DND-41 (cell line): ENCODE results near the gene ERO1B.

Experiments
- ATAC-seq: fragments of 200-7000 bp; cut with Tn5 transposase; 3 replicates; pipeline ENCODE4 v1.9.1; 2021; ENCODE audit warnings: low read depth; ENCODE audit not compliant: insufficient read depth
- DNase-seq: peaks from one replicate; pipeline ENCODE4 v3.0.0-alpha.2; 2020
- H2AFZ ChIP-seq: 2 replicates; pipeline ENCODE4 v1.6.0; 2012; ENCODE audit warnings: low read depth, low read length
- H3K27ac ChIP-seq: 2 replicates; pipeline ENCODE4 v1.5.1; 2012; ENCODE audit warnings: low read length, inconsistent platforms
- H3K27me3 ChIP-seq: fragments of 200-600 bp; sonication (generic); 2 replicates; pipeline ENCODE4 v1.6.0; 2012; ENCODE audit warnings: low read length, mild to moderate bottlenecking, inconsistent platforms; ENCODE audit not compliant: insufficient read depth, poor library complexity
- H3K36me3 ChIP-seq: 2 replicates; pipeline ENCODE4 v1.5.1; 2012; ENCODE audit warnings: low read length, inconsistent platforms; ENCODE audit not compliant: insufficient read depth
- H3K4me1 ChIP-seq: 2 replicates; pipeline ENCODE4 v1.5.1; 2012; ENCODE audit warnings: mild to moderate bottlenecking, low read length; ENCODE audit not compliant: insufficient read depth
- H3K4me2 ChIP-seq: 2 replicates; pipeline ENCODE4 v1.6.0; 2012; ENCODE audit warnings: mild to moderate bottlenecking, moderate library complexity, low read length, inconsistent platforms; ENCODE audit not compliant: insufficient read depth
- H3K4me3 ChIP-seq, 2 experiments: fragments of 200-600 bp in 1 of 2; shearing (Covaris generic) in 1 of 2; 2 replicates each; pipeline ENCODE4 v1.5.1; 2012 to 2016; ENCODE audit warnings: inconsistent platforms in 2 of 2, low read length in 2 of 2, mild to moderate bottlenecking in 2 of 2, low read depth in 1 of 2, moderate library complexity in 1 of 2
- H3K79me2 ChIP-seq: 2 replicates; pipeline ENCODE4 v1.6.0; 2012; ENCODE audit warnings: low read length, inconsistent platforms; ENCODE audit not compliant: insufficient read depth
- H3K9ac ChIP-seq: 2 replicates; pipeline ENCODE4 v1.6.0; 2012; ENCODE audit warnings: low read depth, mild to moderate bottlenecking, inconsistent platforms, low read length, moderate library complexity
- H3K9me3 ChIP-seq: 2 replicates; pipeline ENCODE4 v1.5.1; 2012; ENCODE audit warnings: low read length, moderate library complexity, mild to moderate bottlenecking, inconsistent platforms; ENCODE audit not compliant: insufficient read depth, severe bottlenecking
- H4K20me1 ChIP-seq: 2 replicates; pipeline ENCODE4 v1.6.0; 2012; ENCODE audit warnings: low read length; ENCODE audit not compliant: insufficient read depth
- EZH2 ChIP-seq: IDR thresholded peaks from 3 replicates; pipeline ENCODE4 v1.6.1; 2012; ENCODE audit warnings: borderline replicate concordance, low read depth, mild to moderate bottlenecking, moderate library complexity, low read length, inconsistent platforms; ENCODE audit not compliant: severe bottlenecking
- TF ChIP-seq, protein P1 (sequence below): IDR thresholded peaks from 2 replicates; pipeline ENCODE4 v1.5.1; 2012; ENCODE audit warnings: borderline replicate concordance, low read length, moderate library complexity, mild to moderate bottlenecking; ENCODE audit not compliant: poor library complexity, severe bottlenecking; ENCODE audit errors: extremely low read depth

Gene ERO1B

DNA sequence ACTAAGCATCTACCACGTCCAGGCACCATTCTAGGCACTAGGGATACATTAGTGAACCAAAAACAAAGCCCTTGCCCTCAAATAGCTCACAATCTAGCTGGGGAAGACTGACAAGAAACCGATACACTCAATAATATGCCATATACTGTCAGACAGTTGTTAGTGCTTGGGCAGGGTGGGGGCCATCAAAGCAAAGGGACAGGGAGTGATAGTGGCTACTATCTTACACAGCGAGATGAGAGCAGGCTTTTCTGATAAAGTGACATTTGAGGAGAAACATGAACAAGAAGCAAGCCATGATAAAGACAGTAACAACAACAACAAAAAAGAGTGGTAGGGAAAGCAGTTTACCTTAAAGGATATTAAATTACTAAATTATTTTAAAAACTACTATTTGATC, 41.1 kb downstream of the ERO1B start:
- Histone ChIP-seq H3K9ac (no peak overlapping the region), H3K4me1 (no peaks in the 10 kb centered on the region), H3K4me2 (no peak overlapping the region), H3K27ac (no peak overlapping the region), H2AFZ (no peak overlapping the region), H3K79me2 (no peaks in the 10 kb centered on the region), H3K9me3 (no peaks in the 10 kb centered on the region), H3K36me3 (no peaks in the 10 kb centered on the region), H4K20me1 (no peaks in the 10 kb centered on the region), H3K4me3 (no peak overlapping the region), H3K27me3 (no peaks in the 10 kb centered on the region)
- ATAC-seq (no peak), DNase-seq (no peak)
- TF ChIP-seq, protein P1, sequence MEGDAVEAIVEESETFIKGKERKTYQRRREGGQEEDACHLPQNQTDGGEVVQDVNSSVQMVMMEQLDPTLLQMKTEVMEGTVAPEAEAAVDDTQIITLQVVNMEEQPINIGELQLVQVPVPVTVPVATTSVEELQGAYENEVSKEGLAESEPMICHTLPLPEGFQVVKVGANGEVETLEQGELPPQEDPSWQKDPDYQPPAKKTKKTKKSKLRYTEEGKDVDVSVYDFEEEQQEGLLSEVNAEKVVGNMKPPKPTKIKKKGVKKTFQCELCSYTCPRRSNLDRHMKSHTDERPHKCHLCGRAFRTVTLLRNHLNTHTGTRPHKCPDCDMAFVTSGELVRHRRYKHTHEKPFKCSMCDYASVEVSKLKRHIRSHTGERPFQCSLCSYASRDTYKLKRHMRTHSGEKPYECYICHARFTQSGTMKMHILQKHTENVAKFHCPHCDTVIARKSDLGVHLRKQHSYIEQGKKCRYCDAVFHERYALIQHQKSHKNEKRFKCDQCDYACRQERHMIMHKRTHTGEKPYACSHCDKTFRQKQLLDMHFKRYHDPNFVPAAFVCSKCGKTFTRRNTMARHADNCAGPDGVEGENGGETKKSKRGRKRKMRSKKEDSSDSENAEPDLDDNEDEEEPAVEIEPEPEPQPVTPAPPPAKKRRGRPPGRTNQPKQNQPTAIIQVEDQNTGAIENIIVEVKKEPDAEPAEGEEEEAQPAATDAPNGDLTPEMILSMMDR, result no peak
- no peak for TF ChIP-seq EZH2

DNA sequence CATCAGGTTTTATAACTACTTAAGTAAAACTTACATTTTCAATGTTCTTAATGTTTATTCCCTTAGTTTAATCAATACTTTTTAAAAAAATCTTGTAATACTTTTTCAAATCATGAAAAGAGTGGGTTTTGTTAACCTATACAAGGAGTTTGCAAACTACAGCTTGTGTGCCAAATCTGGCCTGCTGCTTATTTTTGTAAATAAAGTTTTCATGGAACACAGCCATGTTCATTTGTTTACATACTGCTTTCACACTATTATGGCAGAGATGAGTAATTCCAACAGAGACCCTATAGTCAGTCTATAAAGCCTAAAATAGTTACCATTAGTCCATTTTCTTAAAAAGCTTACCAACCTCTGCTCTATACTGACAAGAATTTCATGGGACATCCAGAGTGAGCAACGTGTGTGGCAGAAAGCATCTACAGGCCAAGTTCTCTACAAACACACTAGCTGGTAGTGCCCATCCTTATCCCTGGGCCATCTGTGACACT, 42.6 kb downstream of the ERO1B start:
- TF ChIP-seq, protein P1, result no peak
- no peak for TF ChIP-seq EZH2
- no peaks in the 10 kb centered on the region for H3K4me1 ChIP-seq
- H3K27ac ChIP-seq, result no peak overlapping the region
- H3K9ac ChIP-seq, result no peak overlapping the region
- H3K27me3 ChIP-seq, result no peaks in the 10 kb centered on the region
- no peaks in the 10 kb centered on the region for H3K9me3 ChIP-seq
- H4K20me1 ChIP-seq, result no peaks in the 10 kb centered on the region
- H2AFZ ChIP-seq, result no peak overlapping the region
- DNase-seq (no peak), ATAC-seq (no peak)
- no peaks in the 10 kb centered on the region for H3K36me3 ChIP-seq
- H3K4me2 ChIP-seq, result no peak overlapping the region
- no peaks in the 10 kb centered on the region for H3K79me2 ChIP-seq
- no peak overlapping the region for H3K4me3 ChIP-seq

DNA sequence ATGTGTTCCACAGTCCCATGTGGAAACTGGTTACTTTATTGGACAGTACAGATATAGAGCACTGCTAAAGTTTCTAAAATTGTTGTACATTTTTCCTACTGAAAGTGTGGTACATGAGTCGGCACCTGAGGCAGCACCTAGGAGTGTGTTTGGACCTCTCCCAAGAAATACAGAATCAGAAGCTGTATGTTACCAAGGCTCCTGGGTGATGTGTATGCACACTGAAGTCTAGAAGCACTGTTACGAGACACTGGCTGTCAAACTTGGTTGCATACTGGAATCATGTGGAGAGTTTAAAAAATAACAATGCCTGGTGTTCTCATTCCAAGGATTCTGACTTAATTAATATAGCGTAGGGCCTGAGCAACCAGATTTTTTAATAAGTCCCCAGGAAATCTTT, 46.6 kb downstream of the ERO1B start:
- H3K9me3 ChIP-seq, result no peaks in the 10 kb centered on the region
- no peaks in the 10 kb centered on the region for H3K4me1 ChIP-seq

More for the DNA sequence above, 46.6 kb downstream of the ERO1B start:
- no peaks in the 10 kb centered on the region for H4K20me1 ChIP-seq
- no peak overlapping the region for H3K27ac ChIP-seq
- H3K27me3 ChIP-seq, result no peaks in the 10 kb centered on the region
- no peaks in the 10 kb centered on the region for H3K79me2 ChIP-seq
- no peak overlapping the region for H3K9ac ChIP-seq
- H3K36me3 ChIP-seq, result no peaks in the 10 kb centered on the region; the same call in 1 of the 2 replicates
- H3K4me3 ChIP-seq, result no peak overlapping the region
- ATAC-seq (no peak), DNase-seq (no peak)
- H3K4me2 ChIP-seq, result no peak overlapping the region
- no peak overlapping the region for H2AFZ ChIP-seq
- TF ChIP-seq EZH2, result no peak
- TF ChIP-seq, protein P1, result no peak
